GM19099 (cell line): ENCODE data around the gene GRIFIN.

Source experiments
- POLR2A ChIP-seq: IDR thresholded peaks from 3 replicates; pipeline ENCODE4 v1.6.1; 2011; ENCODE audit warnings: low read depth; ENCODE audit not compliant: insufficient read length; ENCODE audit errors: extremely low read depth

The GRIFIN gene

GRCh38 chr7:2477447-2478398 is 1.5 kb upstream of the GRIFIN start:
- no peak for TF ChIP-seq POLR2A

GRCh38 chr7:2476776-2477446 is 713 bp upstream of the GRIFIN start:
- TF ChIP-seq POLR2A, result no peak

- TF ChIP-seq POLR2A, result no peak
Observed at GRCh38 chr7:2475678-2476015, 551 bp downstream of the GRIFIN start.

- no peak for TF ChIP-seq POLR2A
Observed at GRCh38 chr7:2474813-2475677, 1.2 kb downstream of the GRIFIN start.

DNA sequence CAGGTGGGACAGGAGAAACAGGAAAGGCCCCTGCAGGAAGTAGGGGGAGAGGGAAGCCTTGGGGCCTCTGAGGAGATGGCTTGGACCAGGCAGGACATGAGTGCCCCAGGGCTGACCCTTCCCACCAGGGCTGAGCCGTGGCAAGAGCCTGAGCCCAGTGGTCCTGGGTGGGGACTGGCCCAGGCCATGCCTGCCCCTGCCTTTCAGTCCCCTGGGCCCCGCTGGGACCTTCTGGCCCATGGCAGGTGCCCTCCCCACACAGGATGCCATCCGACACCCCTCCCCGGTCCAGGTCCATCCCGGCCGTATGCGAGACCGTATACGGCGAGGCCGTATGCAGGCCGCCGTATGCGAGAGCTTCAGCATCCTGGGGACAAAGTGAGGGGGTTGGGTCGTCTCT is 2.0 kb downstream of the GRIFIN start:
- TF ChIP-seq POLR2A, result no peak

GRCh38 chr7:2473496-2474180 is 2.6 kb downstream of the GRIFIN start:
- TF ChIP-seq POLR2A, result no peak

DNA sequence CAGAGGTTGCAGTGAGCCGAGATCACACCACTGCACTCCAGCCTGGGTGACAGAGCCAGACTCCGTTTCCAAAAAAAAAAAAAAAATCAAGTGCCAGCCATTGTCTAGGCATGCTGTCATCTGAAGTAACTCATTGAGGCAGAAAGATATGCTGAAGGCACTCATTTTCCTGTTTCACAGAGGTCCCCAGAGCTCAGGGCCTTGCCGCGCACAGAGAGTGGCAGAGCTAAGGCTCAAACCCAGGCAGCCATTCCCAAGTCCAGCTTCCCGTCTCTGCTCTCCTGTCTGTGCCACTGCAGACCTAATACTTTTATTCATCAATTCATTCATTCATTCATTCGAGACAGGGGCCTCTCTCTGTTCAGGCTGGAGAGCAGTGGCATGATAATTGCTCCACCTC is 3.5 kb downstream of the GRIFIN start:
- no peak for TF ChIP-seq POLR2A

DNA sequence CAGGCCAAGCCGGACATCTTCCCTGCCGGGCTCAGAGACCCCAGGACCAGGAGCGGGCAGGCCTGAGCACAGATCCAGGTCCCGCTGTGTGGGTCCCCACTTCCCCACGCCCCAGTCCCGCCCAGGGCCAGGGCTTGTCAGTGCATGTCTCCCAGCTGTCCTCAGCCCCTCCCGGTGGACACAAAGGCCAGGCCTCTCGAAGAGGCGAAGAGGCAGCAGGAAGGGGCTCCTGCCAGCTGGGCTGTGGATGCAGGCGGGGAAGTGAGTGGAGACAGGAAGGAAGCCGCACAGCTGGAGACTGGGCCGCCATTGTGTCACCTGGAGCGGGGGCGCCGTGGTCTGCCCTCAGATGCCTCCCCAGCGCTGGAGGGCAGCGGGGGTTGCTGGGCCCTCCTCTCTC is 4.8 kb downstream of the GRIFIN start:
- no peak for TF ChIP-seq POLR2A

- TF ChIP-seq POLR2A, result no peak
Observed at GRCh38 chr7:2471022-2471329, 5.2 kb downstream of the GRIFIN start.

- no peak for TF ChIP-seq POLR2A
Observed at GRCh38 chr7:2470204-2471021, 5.8 kb downstream of the GRIFIN start.

DNA sequence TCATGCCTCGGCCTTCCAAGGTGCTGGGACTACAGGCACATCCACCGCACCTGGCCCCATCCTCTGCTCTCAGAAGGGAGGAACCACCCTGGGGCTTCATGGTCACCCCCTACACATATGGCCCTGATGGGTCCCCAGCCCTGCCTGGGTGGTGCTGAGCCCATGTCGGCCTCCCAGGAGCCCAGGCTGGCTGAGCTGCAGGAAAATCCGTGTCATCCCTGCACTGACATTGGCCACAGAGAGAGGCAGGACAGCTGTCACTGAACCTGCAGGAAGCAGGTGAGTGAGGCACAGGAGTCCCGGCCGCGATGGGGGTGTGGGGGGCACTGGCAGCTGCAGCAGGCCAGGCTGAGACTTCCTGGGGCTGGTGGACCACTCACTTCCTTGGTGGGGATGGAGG is 8.0 kb downstream of the GRIFIN start:
- TF ChIP-seq POLR2A, result no peak

- no peak for TF ChIP-seq POLR2A
Observed at GRCh38 chr7:2466675-2467074, 9.5 kb downstream of the GRIFIN start.

- no peak for TF ChIP-seq POLR2A
Observed at GRCh38 chr7:2465928-2466327, 10.3 kb downstream of the GRIFIN start.

- TF ChIP-seq POLR2A, result no peak
Observed at GRCh38 chr7:2462731-2463130, 13.5 kb downstream of the GRIFIN start.

DNA sequence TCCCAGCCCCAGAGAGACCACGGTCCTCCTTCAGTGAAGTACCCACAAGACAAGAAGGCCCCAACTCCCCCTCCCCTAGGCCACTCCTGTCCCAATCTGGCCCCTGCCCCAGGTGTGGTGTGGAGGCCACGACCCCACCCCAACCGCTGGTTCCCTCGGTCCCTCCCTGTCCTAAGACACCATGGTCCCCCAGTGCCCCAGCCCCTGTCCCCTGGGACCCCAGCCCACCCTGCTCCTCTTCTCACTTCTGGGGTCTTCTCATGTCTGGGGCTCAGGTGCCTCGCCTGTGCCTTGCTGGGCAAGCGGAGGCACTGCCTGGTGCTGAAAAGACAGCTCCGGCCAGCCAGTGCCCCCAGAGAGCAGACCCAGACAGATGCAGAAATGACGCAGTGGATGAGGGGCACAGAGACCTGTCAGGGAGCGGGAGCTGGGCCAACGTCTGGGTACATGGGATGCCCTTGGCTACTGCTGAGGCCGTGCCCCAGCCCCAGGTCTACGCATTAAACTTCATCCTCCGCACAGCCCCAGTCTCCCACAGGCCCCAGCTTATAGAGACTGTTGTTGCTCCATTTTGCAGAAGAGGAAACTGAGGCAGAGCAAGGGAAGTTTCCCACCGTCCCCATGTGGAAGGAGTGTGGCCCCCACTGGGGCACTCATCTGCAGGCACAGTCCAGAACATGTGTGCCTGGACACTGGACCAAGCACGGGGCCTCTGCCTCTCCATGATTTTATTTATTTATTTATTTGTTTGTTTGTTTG is 14.8 kb downstream of the GRIFIN start:
- TF ChIP-seq POLR2A, result no peak
